HFF-Myc (cell line): Measurements from ENCODE around the gene SMAP1.

ENCODE experiments used
- DNase-seq: peaks from one replicate; pipeline ENCODE4 v3.0.0-alpha.2; 2011; ENCODE audit warnings: low read depth; ENCODE audit errors: extremely low read depth
- H3K4me3 ChIP-seq: replicated peaks from 2 replicates; pipeline ENCODE4 v1.5.1; 2011; ENCODE audit warnings: low read depth, mild to moderate bottlenecking, control low read depth, low read length
- TF ChIP-seq, protein P1 (sequence below): IDR thresholded peaks from 2 replicates; pipeline ENCODE4 v1.5.1; 2012; ENCODE audit warnings: mild to moderate bottlenecking, low read depth, low read length, control low read depth; ENCODE audit errors: missing control alignments

The SMAP1 gene

DNA sequence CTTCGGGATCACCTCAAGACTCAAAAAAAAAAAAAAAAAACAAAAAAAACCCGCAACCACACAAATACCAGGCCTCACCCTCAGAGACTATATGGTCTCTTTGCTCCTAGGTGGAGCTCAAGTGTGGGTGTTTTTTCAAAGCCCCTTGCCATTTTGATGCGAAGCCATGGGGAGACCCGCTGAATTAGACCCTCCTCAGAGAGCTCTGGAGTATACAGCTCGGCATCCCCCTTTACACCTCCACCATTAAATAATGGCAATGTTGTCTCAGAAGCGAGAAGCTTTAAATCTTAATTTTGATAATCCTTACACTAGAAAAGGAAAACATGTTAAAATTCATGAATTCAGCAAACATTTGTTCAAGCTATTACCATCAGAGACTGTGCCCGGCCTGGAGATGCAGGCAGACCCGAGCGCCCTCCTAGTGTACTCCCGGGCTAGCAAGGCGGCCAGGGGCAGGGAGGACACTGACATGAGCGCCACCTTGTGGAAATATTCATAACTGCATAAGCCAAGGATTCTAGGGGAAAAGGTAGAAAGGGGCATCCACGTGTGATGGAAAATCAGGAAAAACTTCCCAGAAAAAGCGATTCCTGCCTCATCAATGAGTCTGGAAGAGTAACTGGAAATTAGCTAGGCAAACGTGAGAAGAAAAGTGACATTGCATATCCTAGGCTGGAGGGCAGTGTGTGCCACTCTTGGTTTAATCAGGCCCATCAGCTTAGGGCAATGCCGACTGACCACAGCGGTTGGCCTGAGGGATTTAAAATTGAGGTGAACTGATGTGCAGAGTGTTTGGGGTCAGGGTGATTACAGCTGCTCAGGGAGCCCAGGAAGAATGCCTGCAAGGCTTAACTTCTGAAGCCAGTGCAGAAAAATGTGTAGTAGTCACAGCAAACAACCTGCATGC is 216.6 kb downstream of the SMAP1 start:
- TF ChIP-seq, protein P1, sequence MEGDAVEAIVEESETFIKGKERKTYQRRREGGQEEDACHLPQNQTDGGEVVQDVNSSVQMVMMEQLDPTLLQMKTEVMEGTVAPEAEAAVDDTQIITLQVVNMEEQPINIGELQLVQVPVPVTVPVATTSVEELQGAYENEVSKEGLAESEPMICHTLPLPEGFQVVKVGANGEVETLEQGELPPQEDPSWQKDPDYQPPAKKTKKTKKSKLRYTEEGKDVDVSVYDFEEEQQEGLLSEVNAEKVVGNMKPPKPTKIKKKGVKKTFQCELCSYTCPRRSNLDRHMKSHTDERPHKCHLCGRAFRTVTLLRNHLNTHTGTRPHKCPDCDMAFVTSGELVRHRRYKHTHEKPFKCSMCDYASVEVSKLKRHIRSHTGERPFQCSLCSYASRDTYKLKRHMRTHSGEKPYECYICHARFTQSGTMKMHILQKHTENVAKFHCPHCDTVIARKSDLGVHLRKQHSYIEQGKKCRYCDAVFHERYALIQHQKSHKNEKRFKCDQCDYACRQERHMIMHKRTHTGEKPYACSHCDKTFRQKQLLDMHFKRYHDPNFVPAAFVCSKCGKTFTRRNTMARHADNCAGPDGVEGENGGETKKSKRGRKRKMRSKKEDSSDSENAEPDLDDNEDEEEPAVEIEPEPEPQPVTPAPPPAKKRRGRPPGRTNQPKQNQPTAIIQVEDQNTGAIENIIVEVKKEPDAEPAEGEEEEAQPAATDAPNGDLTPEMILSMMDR: peak; percentile 83
- DNase-seq: peak; percentile 11
- no peak overlapping the region for H3K4me3 ChIP-seq

GRCh38 chr6:70886071-70886470 is 218.4 kb downstream of the SMAP1 start:
- no peak overlapping the region for H3K4me3 ChIP-seq
- TF ChIP-seq, protein P1: no peak
- no peak for DNase-seq

GRCh38 chr6:70886661-70887060 is 219.0 kb downstream of the SMAP1 start:
- no peak for DNase-seq
- TF ChIP-seq, protein P1: no peak
- no peak overlapping the region for H3K4me3 ChIP-seq

GRCh38 chr6:70889270-70889669 is 221.6 kb downstream of the SMAP1 start:
- no peak overlapping the region for H3K4me3 ChIP-seq
- TF ChIP-seq, protein P1: no peak
- no peak for DNase-seq

GRCh38 chr6:70894001-70894400 is 226.3 kb downstream of the SMAP1 start:
- TF ChIP-seq, protein P1: no peak
- no peak overlapping the region for H3K4me3 ChIP-seq
- DNase-seq: peak; percentile 12

DNA sequence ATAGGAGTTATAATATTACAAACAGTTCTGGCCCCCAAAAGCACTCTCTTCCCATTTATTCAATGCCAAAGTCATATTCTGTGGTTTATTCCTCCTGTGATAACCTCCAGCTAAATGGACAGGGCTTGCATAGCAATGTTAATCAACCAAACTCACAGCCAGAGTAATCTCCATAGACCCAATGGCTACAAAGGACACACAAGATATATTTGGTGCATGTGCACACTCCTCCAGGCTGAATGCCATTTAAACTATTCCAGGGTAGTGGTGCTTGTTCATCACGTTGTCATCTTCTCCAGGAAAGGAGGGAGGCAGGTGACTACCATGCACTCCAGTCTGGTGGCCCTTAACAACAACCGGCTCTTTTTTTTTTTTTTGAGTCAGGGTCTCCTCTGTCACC is 232.4 kb downstream of the SMAP1 start:
- no peak for DNase-seq
- TF ChIP-seq, protein P1: no peak
- no peak overlapping the region for H3K4me3 ChIP-seq

GRCh38 chr6:70901324-70901723 is 233.6 kb downstream of the SMAP1 start:
- DNase-seq: no peak
- H3K4me3 ChIP-seq: no peak overlapping the region
- TF ChIP-seq, protein P1: peak; percentile 25
